ENCODE results near the gene MAD1L1. TPM values are rescaled to one million over a fixed set of nuclear protein-coding genes. Genes with fewer than 3 reads are reported as not detected.

MAD1L1 gene
- total RNA-seq, 1 donor from 2014 or later: 16.2 TPM

- peaks cover 18% of the 10 kb centered on the region for H3K4me1 ChIP-seq
- no peak for TF ChIP-seq CTCF (IDR thresholded peaks at IDR 0.05; ENCODE audit: borderline replicate concordance)
Observed at GRCh38 chr7:2046581-2047565, 185.9 kb downstream of the MAD1L1 start.

GRCh38 chr7:2045559-2046405 lies 187.0 kb downstream of the MAD1L1 start:
- no peak for TF ChIP-seq CTCF (IDR thresholded peaks at IDR 0.05; ENCODE audit: borderline replicate concordance)
- no peak overlapping the region for H3K27ac ChIP-seq (replicated peaks)
- H3K4me3 ChIP-seq: no peak overlapping the region
- no peaks in the 10 kb centered on the region for H3K27me3 ChIP-seq (ENCODE audit: low read depth)
- peaks cover 13% of the 10 kb centered on the region for H3K36me3 ChIP-seq
- no peaks in the 10 kb centered on the region for H3K9me3 ChIP-seq (replicated peaks)
- intact Hi-C loops (cut with micrococcal nuclease): no loop called here
- peak; percentile 12 for DNase-seq
- H3K4me1 ChIP-seq: peaks cover 7% of the 10 kb centered on the region

More at GRCh38 chr7:2046581-2047565, 185.9 kb downstream of the MAD1L1 start:
- no peak overlapping the region for H3K4me3 ChIP-seq
- no peaks in the 10 kb centered on the region for H3K27me3 ChIP-seq (ENCODE audit: low read depth)
- DNase-seq: peak; percentile 10
- H3K36me3 ChIP-seq: peaks cover 13% of the 10 kb centered on the region
- H3K27ac ChIP-seq (replicated peaks): no peak overlapping the region
- intact Hi-C loops (cut with micrococcal nuclease): no loop called here
- H3K9me3 ChIP-seq (replicated peaks): no peaks in the 10 kb centered on the region

GRCh38 chr7:2044883-2045471 lies 187.8 kb downstream of the MAD1L1 start:
- Histone ChIP-seq H3K4me3 (no peak overlapping the region), H3K4me1 (no peaks in the 10 kb centered on the region), H3K27me3 (ENCODE audit: low read depth) (no peaks in the 10 kb centered on the region), H3K36me3 (peaks cover 13% of the 10 kb centered on the region), H3K27ac (replicated peaks) (no peak overlapping the region), H3K9me3 (replicated peaks) (no peaks in the 10 kb centered on the region)
- intact Hi-C loops (cut with micrococcal nuclease): no loop called here
- DNase-seq: peak; percentile 5
- TF ChIP-seq CTCF (IDR thresholded peaks at IDR 0.05; ENCODE audit: borderline replicate concordance): no peak

GRCh38 chr7:2044311-2044882 lies 188.3 kb downstream of the MAD1L1 start:
- TF ChIP-seq CTCF (IDR thresholded peaks at IDR 0.05; ENCODE audit: borderline replicate concordance): no peak
- Histone ChIP-seq H3K9me3 (replicated peaks) (no peaks in the 10 kb centered on the region), H3K4me3 (no peak overlapping the region), H3K27ac (replicated peaks) (no peak overlapping the region), H3K4me1 (peaks cover under 1% of the 10 kb centered on the region), H3K36me3 (peaks cover 13% of the 10 kb centered on the region), H3K27me3 (ENCODE audit: low read depth) (no peaks in the 10 kb centered on the region)
- intact Hi-C loops (cut with micrococcal nuclease): no loop called here
- DNase-seq: peak; percentile 7

Measured in left ventricle myocardium inferior (tissue), 1 donor.